ENCODE data around the gene CELF2.

Gene CELF2

DNA sequence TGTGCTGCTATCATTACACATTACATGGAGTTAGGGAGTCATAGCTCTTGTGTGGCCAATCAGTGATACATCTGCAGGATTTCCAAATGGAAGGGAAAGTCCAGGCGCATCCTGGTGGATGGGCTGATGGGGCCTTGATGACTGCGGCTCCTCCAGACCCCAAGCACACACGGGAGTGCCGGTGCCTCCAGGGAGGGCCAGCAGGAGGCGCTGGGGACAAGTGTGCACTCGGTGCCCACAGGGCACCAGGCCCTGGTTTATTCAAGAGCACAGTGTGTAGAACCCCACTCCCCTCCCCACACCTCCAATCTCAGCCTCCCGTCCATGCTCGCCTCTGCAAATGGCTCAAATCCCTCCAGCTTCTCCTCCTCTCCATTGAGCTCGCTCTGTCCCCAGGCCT lies 349.8 kb downstream of the CELF2 start:
- DNase-seq: no peak

DNA sequence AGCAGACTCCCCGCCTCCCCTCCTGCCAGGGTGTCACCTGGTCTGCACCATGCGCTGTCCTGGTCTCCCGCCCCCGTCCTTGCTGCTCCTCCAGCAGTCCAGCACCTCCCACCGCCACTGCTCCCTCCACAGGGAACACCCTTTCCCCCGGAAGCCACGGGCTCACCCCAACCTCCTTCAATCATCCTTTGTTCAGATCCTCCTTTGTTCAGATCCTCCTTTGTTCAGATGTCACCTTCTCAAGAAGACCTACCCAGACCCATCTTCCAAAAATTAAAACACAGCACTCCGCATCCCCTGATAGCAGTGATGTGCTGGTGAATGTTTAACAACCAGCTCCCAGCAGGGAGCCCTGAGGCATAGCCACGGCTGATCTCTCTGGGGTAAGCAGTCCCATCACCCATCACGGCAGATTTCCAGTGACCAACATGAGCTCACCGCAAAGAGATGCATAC lies 356.1 kb downstream of the CELF2 start:
- no peak for DNase-seq

DNA sequence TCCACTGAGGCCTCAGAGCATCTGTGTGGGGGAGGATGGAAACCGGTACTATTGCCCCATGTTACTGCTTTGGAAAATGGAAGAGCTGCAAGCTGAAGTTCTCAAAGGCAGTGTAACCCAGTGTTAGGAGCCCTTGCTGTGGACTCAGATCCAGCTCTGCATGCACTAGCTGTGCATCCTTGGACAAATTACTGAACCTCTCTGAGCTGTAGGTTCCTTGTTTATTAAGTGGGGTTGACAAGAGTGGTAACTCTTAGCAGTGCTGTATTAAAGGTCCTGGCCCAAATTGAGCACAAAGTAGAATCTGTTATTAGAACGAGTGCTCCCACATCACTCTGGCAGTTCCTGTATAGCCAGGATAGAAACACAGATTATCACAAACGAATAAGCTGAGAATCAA lies 359.6 kb downstream of the CELF2 start:
- no peak for DNase-seq

DNA sequence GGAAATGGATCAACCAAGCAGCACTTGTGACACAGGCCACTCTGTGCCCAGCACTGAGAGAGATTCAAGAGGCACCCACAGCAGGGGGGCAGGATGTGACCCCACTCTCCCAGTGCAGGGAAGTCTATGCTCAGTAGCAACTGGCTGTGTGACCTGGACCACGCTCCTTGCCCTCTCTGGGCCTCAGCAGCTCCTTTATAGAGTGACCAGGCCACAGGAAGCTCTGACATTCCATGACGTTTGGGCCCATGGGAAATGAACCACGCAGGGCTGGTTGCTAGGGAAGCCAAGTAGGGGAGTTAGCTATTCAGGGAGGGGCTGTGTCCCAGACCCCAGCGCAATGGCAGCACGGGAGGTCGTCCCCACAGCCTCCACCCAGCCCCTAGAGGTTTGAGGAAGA lies 361.2 kb downstream of the CELF2 start:
- no peak for DNase-seq

DNA sequence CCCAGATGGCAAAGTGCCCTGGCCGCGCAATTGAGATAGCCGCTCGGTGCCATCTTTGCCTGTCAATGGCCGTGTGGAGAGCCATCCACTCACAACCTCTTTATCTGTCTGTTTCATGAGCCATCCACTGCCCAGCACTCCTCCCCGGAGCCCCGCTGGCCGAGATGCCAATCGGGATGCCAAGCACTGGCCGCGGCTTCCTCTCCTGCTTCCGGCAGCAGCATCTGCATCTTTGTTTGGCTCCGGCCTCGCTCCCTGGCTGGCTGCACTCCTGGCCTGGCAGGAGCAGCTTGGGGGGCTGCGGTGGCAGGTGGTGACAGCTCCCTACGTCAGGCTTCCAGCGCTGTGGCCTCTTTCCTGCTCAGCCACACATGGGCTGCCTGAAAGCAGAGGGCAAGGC lies 362.1 kb downstream of the CELF2 start:
- DNase-seq: no peak

DNA sequence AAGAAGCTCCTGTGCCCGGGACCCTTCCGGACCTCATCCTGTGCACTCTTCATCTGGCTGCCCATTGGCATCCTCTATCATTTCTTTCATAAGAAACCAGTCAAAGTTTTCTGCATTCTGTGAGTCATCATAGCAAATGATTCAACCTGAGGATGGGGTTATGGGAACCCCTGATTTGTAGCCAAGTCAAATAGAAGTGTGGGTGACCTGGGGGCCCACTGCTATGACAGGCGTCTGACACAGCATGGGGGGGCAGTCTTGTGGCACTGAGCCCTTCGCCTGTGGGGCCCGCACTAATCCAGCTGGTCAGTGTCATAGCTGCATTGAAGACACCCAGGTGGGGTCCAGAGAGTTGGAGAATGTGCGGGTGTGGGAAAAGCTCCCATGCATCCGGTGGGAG lies 363.4 kb downstream of the CELF2 start:
- DNase-seq: no peak

DNA sequence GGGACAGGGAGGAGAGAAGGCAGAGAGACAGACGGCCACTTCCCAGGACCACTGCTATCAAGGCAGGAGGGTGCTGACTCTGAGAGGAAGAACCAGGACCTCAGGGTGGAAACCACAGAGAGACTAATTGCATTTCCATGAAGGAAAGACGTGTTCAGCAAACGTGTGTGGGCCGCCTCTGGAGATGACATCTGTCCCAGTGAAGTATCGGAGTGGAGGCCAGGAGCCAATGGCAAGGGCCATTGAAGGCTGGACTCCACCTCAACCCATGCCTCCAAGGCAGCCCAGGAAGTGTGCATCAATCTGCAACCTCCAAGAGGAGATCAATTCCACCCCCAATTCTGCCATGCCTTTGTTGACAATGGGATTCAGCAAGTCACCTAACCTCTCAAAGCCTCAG lies 363.8 kb downstream of the CELF2 start:
- no peak for DNase-seq

DNA sequence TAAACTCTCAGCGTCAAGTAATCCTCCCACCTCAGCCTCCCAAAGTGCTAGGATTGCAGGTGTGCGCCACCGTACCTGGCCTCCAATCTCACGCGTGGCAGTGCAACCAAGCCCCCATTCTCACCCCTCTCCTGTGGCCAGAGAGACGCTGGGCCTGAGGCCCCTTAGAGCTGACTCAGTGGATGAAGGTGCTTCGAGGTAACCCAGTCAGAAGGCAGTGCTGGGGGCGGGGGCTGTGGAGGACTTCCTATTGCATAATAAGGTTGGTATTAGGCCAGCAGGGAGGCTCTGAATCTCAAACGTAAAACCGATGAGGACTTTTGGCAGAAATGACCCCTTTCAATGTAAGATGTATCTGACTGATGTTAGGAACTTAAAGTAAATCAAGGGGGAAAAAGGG lies 364.5 kb downstream of the CELF2 start:
- no peak for DNase-seq

DNA sequence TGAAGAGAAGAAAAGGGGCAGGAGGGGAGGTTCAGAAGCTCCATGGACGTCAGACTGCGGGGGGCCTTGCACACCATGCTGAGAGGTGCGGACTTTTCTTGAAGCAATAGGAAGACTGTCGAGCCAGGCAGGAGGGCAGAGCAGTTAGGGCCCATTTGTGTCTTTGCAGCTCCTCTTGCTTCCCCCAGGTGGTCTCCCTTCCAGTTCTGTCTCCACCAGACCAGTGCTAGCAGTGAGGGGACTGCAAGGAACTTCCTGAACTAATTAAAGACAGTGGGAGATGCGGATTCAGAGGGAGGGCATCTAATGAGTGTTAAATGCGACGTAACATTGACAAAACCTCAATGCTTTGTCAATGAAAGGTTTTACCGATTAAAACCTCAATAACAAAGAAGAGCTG lies 368.4 kb downstream of the CELF2 start:
- DNase-seq: no peak
